Measurements from ENCODE around the gene SLC6A13. TPM values are rescaled to one million over a fixed set of nuclear protein-coding genes. Genes with fewer than 3 reads are reported as not detected.
A peak's percentile ranks its signal among the peaks of the same experiment; 100 is the strongest.

The SLC6A13 gene
- total RNA-seq, 1 experiment from 2014 or later: not detected

GRCh38 chr12:230925-231671 lies 31.5 kb downstream of the SLC6A13 start:
- H3K36me3 Mint-ChIP-seq (ENCODE audit: insufficient read depth in 1 of 3, low read depth in 3 of 3): peaks cover 2 to 12% (median 8%) of the 10 kb centered on the region in 3 experiments; a peak in 6 of 7 replicates
- DNase-seq: peak; percentile 30
- peaks cover 10 to 33% of the 10 kb centered on the region in 2 experiments for H3K4me1 Mint-ChIP-seq
- Histone ChIP-seq H2BK5ac (ENCODE audit: insufficient read length, low read length) (no peak overlapping the region), H4K20me1 (ENCODE audit: control insufficient read depth, insufficient read depth, insufficient read length) (no peaks in the 10 kb centered on the region), H3T11ph (ENCODE audit: low read length) (no peak overlapping the region), H3K4me2 (ENCODE audit: insufficient read depth, insufficient read length, low read length) (no peak overlapping the region), H3K9ac (ENCODE audit: extremely low read depth, insufficient read length, low read length) (no peak overlapping the region), H3K79me1 (ENCODE audit: insufficient read depth, low read depth, low read length, poor library complexity, severe bottlenecking) (no peaks in the 10 kb centered on the region), H3K23me2 (ENCODE audit: insufficient read length, low read depth, low read length, poor library complexity, severe bottlenecking) (peaks cover 2% of the 10 kb centered on the region), H4K91ac (ENCODE audit: insufficient read length, low read depth, low read length) (no peak overlapping the region), H3K23ac (ENCODE audit: insufficient read length, low read depth, low read length) (no peak overlapping the region), H3K27ac (ENCODE audit: insufficient read length, low read depth, low read length) (no peak overlapping the region), H3K4me1 (ENCODE audit: insufficient read depth, low read length) (no peaks in the 10 kb centered on the region), H2BK120ac (ENCODE audit: low read depth, low read length, poor library complexity, severe bottlenecking) (no peak overlapping the region), H2BK20ac (ENCODE audit: low read depth, low read length, poor library complexity, severe bottlenecking) (no peak overlapping the region), H3K18ac (ENCODE audit: insufficient read length, low read depth, low read length) (no peak overlapping the region), H3K56ac (ENCODE audit: insufficient read length, low read depth, low read length) (no peak overlapping the region), H2BK12ac (ENCODE audit: insufficient read length, low read depth, low read length) (no peak overlapping the region), H4K5ac (ENCODE audit: insufficient read length, low read depth, low read length) (no peak overlapping the region), H2AK5ac (ENCODE audit: insufficient read length, low read length) (no peak overlapping the region), H4K8ac (replicated peaks; ENCODE audit: insufficient read length, low read depth, low read length) (no peak overlapping the region), H3K14ac (ENCODE audit: insufficient read depth, low read length) (no peak overlapping the region), H3K27me3 (ENCODE audit: insufficient read depth, low read length) (no peaks in the 10 kb centered on the region), H3K79me2 (ENCODE audit: insufficient read depth, low read length) (no peaks in the 10 kb centered on the region), H3K9me3 (ENCODE audit: control insufficient read depth, low read depth, low read length) (no peaks in the 10 kb centered on the region), H2BK15ac (ENCODE audit: low read depth, low read length) (no peak overlapping the region), H2AFZ (ENCODE audit: low read length) (no peak overlapping the region), H3K4ac (ENCODE audit: low read depth, low read length) (no peak overlapping the region)
- peaks cover 15% of the 10 kb centered on the region in 2 experiments for H3K9me3 Mint-ChIP-seq
- peaks cover 4% of the 10 kb centered on the region for H3K27me3 Mint-ChIP-seq (ENCODE audit: low read depth)
- TF ChIP-seq, protein P1, sequence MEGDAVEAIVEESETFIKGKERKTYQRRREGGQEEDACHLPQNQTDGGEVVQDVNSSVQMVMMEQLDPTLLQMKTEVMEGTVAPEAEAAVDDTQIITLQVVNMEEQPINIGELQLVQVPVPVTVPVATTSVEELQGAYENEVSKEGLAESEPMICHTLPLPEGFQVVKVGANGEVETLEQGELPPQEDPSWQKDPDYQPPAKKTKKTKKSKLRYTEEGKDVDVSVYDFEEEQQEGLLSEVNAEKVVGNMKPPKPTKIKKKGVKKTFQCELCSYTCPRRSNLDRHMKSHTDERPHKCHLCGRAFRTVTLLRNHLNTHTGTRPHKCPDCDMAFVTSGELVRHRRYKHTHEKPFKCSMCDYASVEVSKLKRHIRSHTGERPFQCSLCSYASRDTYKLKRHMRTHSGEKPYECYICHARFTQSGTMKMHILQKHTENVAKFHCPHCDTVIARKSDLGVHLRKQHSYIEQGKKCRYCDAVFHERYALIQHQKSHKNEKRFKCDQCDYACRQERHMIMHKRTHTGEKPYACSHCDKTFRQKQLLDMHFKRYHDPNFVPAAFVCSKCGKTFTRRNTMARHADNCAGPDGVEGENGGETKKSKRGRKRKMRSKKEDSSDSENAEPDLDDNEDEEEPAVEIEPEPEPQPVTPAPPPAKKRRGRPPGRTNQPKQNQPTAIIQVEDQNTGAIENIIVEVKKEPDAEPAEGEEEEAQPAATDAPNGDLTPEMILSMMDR (conservative IDR thresholded peaks at IDR 0.05): no peak
- WGBS (ENCODE audit: extremely low coverage, insufficient read length, low lambda C conversion rate): no CpG with 5 or more reads among the region's 14 CpGs
- H3K4me3 Mint-ChIP-seq: no peak overlapping the region
- H3K27ac Mint-ChIP-seq: no peak overlapping the region

Measured in H9 (cell line).